ENCODE results near the gene ATL2.
"Not testable (repeated sequence)": the region's sequence is repeated elsewhere in the genome, so short reads cannot be mapped to it uniquely, and the experiment has no call there.

The ATL2 gene

DNA sequence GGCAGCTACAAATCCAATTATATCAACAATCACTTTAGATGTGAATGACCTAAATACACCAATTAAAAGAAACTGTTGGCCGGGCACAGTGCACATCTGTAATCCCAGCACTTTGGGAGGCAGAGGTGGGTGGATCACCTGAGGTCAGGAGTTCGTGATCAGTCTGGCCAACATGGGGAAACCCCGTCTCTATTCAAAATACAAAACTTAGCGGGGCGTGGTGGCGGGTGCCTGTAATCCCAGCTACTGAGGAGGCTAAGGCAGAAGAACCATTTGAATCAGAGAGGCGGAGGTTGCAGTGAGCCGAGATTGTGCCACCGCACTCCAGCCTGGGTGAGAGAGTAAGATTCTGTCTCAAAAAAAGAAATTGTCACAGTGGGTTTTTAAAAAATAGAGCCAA, 49.5 kb downstream of the ATL2 start:
- no peak for DNase-seq (ENCODE audit: low read depth, low spot score)

DNA sequence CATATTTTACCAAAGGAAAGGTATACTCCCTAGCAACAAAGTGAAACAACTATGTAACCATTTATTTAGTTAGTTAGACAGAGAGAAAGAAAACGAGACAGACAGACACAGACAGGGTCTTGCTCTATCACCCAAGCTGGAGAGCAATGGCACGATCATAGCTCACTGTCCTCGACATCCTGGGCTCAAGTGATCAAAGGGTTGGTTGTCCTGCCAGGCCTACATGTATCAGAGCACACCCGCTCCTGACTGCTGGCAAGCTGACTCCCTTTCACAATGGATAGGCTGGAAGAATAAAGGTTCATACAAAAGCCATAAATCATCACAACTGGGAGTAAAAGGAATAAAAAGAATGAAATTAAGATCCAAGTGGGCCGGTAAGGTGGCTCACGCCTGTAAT, 53.5 kb downstream of the ATL2 start:
- no peak for DNase-seq (ENCODE audit: low read depth, low spot score)

- DNase-seq (ENCODE audit: low read depth, low spot score) = no peak
Measured at GRCh38 chr2:38322224-38322914, 54.7 kb downstream of the ATL2 start.

DNA sequence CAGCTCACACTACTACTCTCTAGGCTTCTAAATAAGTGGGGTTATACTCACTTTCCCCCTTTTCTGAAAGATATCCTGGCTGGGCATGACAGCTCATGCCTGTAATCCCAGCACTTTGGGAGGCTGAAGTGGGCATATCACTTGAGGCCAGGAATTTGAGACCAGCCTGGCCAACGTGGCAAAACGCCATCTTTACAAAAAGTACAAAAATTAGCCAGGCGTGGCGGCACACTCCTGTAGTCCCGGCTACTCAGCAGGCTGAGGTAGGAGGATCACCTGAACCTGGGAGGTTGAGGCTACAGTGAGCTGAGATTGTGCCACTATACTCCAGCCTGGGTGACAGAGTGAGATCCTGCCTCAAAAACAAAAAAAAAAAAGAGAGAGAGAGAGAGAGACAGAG, 57.8 kb downstream of the ATL2 start:
- not testable (repeated sequence) for DNase-seq (ENCODE audit: low read depth, low spot score)

DNA sequence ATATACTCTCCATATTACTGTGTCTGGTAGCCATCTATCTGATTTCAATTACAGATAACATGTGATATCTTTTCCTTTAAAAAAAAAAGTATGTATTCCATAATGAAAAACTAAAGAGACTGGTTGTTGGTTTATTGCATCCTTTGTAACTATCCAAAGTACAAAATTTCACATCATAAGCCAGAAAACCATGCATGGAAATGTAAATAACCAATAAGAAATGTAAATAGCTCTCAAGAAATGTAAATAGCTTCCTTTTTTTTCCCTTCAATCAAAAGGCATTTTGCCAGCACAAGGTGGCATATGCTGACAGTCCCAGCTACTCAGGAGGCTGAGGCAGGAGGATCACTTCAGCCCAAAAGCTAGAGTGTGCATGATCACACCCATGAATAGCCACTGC, 59.3 kb downstream of the ATL2 start:
- no peak for DNase-seq (ENCODE audit: low read depth, low spot score)

DNA sequence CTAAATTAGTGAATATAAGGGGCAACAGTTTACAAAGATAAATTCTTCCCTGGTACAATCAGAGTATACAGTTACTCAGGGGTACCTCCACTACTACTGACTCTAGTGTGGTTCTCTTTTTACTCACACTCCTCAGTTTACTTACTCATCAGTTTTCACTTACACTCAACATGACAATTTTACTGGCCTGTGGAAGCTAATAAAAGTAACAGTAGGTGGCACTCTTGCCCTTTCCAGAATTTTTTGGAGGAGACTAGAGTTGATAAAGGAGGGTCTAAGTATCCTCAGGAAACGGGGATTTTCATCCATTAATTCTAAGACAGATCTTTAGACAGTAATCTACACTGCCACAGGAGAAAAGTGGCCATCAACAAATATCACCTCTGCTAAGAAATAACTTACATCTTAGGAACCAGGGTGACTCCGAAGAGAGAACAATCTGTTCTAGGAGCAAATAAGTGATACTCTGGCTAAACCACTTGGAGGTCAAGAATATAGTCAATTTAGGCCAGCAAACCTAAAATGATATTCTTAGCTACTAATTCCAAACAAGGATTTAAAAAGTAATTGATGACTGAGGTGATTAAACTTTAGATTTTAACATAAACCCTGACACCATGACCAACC, 61.3 kb downstream of the ATL2 start:
- DNase-seq (ENCODE audit: low read depth, low spot score) = peak; percentile 43

GRCh38 chr2:38308821-38309220, 68.3 kb downstream of the ATL2 start:
- no peak for DNase-seq (ENCODE audit: low read depth, low spot score)

DNA sequence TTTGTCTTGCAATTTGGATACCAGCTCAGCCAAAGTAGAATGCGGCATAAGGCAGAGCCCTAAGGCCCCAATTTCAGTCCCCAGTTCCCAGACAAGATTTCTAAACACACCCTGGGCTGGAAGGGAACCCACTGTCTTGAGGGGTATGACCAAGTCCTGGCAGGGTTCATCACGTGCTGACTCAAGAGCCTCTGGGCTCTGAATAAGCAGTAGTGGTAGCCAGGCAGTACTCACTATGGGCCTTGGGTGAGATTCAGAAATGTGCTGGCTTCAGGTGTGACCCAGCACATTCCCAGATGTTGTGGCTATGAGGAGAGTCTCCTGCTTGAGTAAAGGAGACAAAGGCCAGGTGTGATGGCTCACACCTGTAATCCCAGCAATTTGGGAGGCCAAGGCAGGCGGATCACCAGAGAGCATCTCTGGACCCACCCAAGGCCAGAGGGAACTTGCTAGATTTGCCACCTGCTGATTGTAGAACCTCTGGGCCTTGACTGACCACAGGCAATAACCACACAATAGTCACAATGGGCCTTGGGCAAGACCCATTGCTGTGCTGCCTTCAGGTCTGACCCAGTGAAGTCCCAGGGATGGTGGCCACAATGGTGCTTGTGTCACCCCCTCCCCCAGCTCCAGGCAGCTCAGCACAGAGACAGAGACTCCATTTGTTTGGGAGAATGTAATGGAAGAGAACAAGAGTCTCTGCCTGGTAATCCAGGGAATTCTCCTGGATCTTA, 74.9 kb downstream of the ATL2 start:
- DNase-seq (ENCODE audit: low read depth, low spot score) = peak; percentile 13

- DNase-seq (ENCODE audit: low read depth, low spot score) = peak; percentile 31
Measured at GRCh38 chr2:38301340-38301968, 75.6 kb downstream of the ATL2 start.

GRCh38 chr2:38298539-38298938, 78.5 kb downstream of the ATL2 start:
- DNase-seq (ENCODE audit: low read depth, low spot score) = no peak

DNA sequence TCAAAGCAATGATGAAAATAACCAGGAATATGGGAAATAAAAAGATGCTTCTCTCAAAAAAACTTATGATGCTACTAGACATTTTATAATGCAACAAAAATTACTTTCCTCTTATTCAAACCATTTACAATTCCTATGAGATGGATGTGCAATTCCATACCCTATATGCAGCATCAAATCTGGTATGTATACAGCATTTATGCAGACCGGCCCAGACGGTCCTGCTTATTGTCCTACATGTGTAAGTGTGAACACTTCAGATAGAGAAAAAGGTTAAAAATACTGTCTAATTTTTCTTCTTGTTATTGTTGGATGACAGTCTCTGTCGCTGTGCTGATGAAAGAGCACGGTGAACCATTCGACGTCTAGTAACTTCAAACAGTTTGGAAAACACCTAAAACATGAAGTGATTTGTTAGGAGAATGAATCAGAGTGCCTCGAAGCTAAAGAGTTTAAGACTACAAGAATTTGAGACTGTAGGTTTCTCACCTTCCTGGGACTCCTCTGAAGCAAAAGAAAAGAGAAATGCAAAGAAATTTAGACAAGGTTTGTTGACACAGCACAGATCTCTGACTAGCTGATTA, 80.8 kb downstream of the ATL2 start:
- no peak for DNase-seq (ENCODE audit: low read depth, low spot score)

DNA sequence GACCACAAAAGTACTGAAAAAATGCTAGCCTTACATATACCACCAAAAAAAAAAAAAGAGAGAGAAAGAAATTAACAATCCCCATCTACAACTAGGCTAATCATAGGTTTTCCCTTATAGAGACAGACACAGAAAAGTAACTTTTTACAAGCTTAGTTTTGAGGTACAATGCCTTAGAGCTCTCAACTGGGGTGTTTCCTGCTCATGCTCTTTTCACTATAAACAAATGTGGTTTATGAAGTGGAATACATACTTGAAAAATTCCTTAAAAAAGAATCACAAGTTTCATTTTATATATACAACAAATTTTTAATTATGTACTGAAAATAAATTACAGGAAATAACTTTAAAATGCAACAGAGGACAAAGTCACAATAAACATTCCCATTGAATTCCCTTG, 82.5 kb downstream of the ATL2 start:
- DNase-seq (ENCODE audit: low read depth, low spot score) = no peak

- DNase-seq (ENCODE audit: low read depth, low spot score) = no peak
Measured at GRCh38 chr2:38293152-38293865, 83.8 kb downstream of the ATL2 start.

GRCh38 chr2:38290332-38290731, 86.7 kb downstream of the ATL2 start:
- no peak for DNase-seq (ENCODE audit: low read depth, low spot score)

GRCh38 chr2:38284971-38285370, 92.1 kb downstream of the ATL2 start:
- DNase-seq (ENCODE audit: low read depth, low spot score) = peak; percentile 42

- no peak for DNase-seq (ENCODE audit: low read depth, low spot score)
Measured at GRCh38 chr2:38281095-38281742, 95.9 kb downstream of the ATL2 start.

DNA sequence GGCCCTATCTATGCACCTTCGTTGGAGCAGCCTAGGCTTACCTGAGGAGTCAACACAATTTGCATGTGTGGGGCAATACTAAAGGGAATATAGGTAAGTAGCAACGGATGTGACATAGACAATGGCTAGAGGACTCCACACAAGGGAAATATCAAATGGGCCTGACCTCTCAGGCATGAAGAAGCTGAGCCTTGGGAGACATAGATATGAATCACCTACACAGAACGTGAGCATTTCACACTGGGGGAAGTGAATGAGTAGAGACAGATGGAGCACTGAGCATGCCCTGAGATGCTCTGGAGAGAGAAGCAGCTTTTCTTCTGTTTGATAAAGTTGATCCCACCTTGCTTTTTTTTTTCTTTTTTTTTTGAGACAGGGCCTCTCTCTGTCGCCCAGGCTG, 97.9 kb downstream of the ATL2 start:
- DNase-seq (ENCODE audit: low read depth, low spot score) = no peak

- not testable (repeated sequence) for DNase-seq (ENCODE audit: low read depth, low spot score)
Measured at GRCh38 chr2:38278117-38278438, 99.0 kb downstream of the ATL2 start.

DNA sequence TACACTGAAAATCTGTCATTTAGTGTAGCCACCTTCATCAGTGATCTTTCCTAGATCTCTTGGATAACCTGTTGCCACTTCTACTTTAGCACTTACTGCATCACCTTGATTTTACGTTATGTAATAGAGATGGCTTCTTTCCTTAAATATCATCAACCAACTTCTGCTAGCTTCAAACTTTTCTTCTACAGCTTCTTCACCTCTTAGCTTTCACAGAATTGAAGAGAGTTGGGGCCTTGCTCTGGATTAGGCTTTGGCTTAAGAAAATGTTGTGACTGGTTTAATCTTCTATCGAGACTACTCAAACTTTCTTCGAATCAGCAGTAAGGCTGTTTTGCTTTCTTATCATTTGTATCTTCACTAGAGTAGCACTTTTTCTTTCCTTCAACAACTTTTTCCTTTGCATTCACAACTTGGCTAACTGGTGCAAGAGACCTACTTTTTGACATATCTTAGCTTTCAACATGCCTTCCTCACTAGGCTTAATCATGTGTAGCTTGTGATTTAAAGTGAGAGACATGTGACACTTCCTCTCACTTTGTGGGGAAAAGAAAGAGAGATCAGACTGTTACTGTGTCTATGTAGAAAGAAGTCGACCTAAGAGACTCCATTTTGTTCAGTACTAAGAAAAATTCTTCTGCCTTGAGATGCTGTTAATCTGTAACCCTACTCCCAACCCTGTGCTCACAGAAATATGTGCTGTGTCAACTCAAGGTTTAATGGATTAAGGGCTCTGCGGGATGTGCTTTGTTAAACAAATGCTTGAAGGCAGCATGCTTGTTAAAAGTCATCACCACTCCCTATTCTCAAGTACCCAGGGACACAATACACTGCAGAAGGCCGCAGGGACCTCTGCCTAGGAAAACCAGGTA, 99.6 kb downstream of the ATL2 start:
- DNase-seq (ENCODE audit: low read depth, low spot score) = peak; percentile 88

Data from ELF-1 (cell line).